ENCODE results near the gene GARIN3. TPM values are rescaled to one million over a fixed set of nuclear protein-coding genes. Genes with fewer than 3 reads are reported as not detected.

Gene GARIN3
- total RNA-seq, 1 experiment from 2014 or later: not detected

DNA sequence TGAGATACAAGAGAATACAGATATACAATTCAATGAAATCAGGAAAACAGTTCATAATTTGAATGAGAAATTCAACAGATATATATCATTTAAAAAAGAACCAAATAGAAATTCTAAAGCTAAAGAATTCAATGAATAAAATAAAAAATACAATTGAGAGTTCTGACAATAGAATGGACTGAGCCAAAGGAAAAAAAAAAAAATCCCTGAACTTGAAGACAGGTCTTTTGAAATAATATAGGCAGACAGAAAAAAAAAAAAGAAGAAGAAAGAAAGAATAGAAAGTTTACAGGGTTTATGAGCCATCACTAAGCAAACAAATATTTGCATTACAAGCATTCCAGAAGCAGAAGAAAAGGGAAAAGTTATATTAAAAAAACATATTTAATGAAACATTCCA, 44.4 kb downstream of the GARIN3 start:
- Mint-ChIP-seq H3K4me1 (ENCODE audit: low read depth, unreplicated experiment) (no peaks in the 10 kb centered on the region), H3K27me3 (ENCODE audit: unreplicated experiment) (no peaks in the 10 kb centered on the region), H3K9me3 (ENCODE audit: low read depth, unreplicated experiment) (peaks cover 8% of the 10 kb centered on the region), H3K27ac (ENCODE audit: unreplicated experiment) (no peak overlapping the region), H3K4me3 (ENCODE audit: low read depth, unreplicated experiment) (no peak overlapping the region), H3K36me3 (ENCODE audit: insufficient read depth, unreplicated experiment) (no peaks in the 10 kb centered on the region)
- CTCF ChIA-PET: no interaction called here
- BruUV-seq (replicated peaks): no TSS peak
- DNase-seq: no peak
- intact Hi-C loops (cut with micrococcal nuclease; ENCODE audit: unreplicated experiment): no loop called here
- TF ChIP-seq, protein P1, sequence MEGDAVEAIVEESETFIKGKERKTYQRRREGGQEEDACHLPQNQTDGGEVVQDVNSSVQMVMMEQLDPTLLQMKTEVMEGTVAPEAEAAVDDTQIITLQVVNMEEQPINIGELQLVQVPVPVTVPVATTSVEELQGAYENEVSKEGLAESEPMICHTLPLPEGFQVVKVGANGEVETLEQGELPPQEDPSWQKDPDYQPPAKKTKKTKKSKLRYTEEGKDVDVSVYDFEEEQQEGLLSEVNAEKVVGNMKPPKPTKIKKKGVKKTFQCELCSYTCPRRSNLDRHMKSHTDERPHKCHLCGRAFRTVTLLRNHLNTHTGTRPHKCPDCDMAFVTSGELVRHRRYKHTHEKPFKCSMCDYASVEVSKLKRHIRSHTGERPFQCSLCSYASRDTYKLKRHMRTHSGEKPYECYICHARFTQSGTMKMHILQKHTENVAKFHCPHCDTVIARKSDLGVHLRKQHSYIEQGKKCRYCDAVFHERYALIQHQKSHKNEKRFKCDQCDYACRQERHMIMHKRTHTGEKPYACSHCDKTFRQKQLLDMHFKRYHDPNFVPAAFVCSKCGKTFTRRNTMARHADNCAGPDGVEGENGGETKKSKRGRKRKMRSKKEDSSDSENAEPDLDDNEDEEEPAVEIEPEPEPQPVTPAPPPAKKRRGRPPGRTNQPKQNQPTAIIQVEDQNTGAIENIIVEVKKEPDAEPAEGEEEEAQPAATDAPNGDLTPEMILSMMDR (IDR thresholded peaks at IDR 0.05; ENCODE audit: unreplicated experiment): no peak

DNA sequence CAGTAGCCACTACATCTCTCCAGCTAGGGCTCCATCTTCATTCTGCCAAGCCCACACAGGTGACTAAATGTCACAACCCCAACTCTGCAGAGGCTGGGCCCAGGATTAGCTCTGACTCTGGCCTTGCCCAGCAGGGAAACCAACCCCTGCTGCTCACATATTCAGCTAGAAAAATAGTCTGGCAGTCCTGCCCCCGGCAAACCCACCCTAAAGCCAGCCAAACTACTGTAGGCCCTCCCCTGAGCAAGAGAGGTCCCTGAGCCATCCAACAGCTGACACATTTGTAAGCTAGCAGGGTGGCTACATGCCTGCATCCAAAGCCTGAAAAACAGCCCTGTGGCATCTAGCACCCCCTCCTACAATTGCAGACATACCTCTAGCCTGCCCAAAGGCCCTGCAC, 46.0 kb downstream of the GARIN3 start:
- no peak overlapping the region for H3K4me3 Mint-ChIP-seq (ENCODE audit: low read depth, unreplicated experiment)
- BruUV-seq (replicated peaks): no TSS peak
- TF ChIP-seq, protein P1 (IDR thresholded peaks at IDR 0.05; ENCODE audit: unreplicated experiment): no peak
- H3K27me3 Mint-ChIP-seq (ENCODE audit: unreplicated experiment): no peaks in the 10 kb centered on the region
- peaks cover 2% of the 10 kb centered on the region for H3K4me1 Mint-ChIP-seq (ENCODE audit: low read depth, unreplicated experiment)
- no peaks in the 10 kb centered on the region for H3K36me3 Mint-ChIP-seq (ENCODE audit: insufficient read depth, unreplicated experiment)
- DNase-seq: no peak
- no peak overlapping the region for H3K27ac Mint-ChIP-seq (ENCODE audit: unreplicated experiment)
- H3K9me3 Mint-ChIP-seq (ENCODE audit: low read depth, unreplicated experiment): peaks cover 8% of the 10 kb centered on the region
- intact Hi-C loops (cut with micrococcal nuclease; ENCODE audit: unreplicated experiment): no loop called here
- CTCF ChIA-PET: no interaction called here

DNA sequence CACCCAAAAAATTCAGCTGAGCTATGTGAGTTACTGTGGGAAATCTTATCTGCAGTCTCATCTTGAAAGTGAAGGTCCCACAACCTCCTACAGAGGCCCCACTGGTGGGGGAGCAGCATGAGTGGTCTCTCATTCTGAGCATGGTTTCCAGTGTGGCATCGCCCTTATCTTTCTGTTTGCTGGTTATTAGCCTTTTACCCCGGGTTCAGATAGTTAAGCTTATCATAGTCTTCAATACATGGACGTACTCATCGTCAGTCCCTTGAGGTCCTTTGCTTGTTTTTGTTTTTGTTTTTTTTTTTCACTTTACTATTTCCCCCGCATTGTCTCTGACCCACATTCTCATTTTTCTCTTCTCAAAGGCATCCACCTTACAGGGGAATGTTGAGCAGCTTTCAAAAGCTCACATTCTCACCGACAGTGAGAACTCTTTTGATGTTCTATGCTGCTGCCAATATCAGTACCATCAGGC, 49.5 kb downstream of the GARIN3 start:
- CTCF ChIA-PET: interaction anchor here (0.7 to 1.0 kb wide), 2 partner anchors 12 to 761 kb away, joined by 3 to 5 read pairs; no protein-coding TSS in a partner anchor
- H3K4me3 Mint-ChIP-seq (ENCODE audit: low read depth, unreplicated experiment): no peak overlapping the region
- no peaks in the 10 kb centered on the region for H3K36me3 Mint-ChIP-seq (ENCODE audit: insufficient read depth, unreplicated experiment)
- no peaks in the 10 kb centered on the region for H3K27me3 Mint-ChIP-seq (ENCODE audit: unreplicated experiment)
- intact Hi-C loops (cut with micrococcal nuclease; ENCODE audit: unreplicated experiment): no loop called here
- no peaks in the 10 kb centered on the region for H3K9me3 Mint-ChIP-seq (ENCODE audit: low read depth, unreplicated experiment)
- no TSS peak for BruUV-seq (replicated peaks)
- peaks cover 17% of the 10 kb centered on the region for H3K4me1 Mint-ChIP-seq (ENCODE audit: low read depth, unreplicated experiment)
- TF ChIP-seq, protein P1 (IDR thresholded peaks at IDR 0.05; ENCODE audit: unreplicated experiment): no peak
- H3K27ac Mint-ChIP-seq (ENCODE audit: unreplicated experiment): no peak overlapping the region
- DNase-seq: no peak

DNA sequence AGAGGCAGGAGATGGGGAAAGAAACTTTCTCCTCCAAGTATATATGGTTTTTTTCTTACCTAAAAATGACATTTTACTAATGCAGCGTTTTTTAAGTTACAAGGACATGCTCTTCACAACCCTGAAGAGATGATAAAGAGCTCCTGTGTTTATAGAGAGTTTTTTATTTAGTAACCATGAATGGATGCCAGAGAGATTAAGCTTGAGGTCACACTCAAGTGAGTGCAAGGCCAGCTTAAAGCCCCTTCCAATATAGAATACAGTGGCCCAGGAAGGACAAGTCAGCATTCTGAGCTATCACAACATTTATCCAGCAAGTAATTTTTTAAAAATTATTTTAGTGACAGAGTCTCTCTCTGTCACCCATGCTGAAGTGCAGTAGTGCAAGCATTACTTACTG, 50.6 kb downstream of the GARIN3 start:
- peaks cover 17% of the 10 kb centered on the region for H3K4me1 Mint-ChIP-seq (ENCODE audit: low read depth, unreplicated experiment)
- DNase-seq: no peak
- TF ChIP-seq, protein P1 (IDR thresholded peaks at IDR 0.05; ENCODE audit: unreplicated experiment): no peak
- no TSS peak for BruUV-seq (replicated peaks)
- H3K36me3 Mint-ChIP-seq (ENCODE audit: insufficient read depth, unreplicated experiment): no peaks in the 10 kb centered on the region
- no peak overlapping the region for H3K27ac Mint-ChIP-seq (ENCODE audit: unreplicated experiment)
- intact Hi-C loops (cut with micrococcal nuclease; ENCODE audit: unreplicated experiment): no loop called here
- H3K4me3 Mint-ChIP-seq (ENCODE audit: low read depth, unreplicated experiment): no peak overlapping the region
- CTCF ChIA-PET: interaction anchor here (0.6 kb wide), 1 partner anchor 211 kb away, joined by 3 read pairs; no protein-coding TSS in a partner anchor
- H3K9me3 Mint-ChIP-seq (ENCODE audit: low read depth, unreplicated experiment): no peaks in the 10 kb centered on the region
- H3K27me3 Mint-ChIP-seq (ENCODE audit: unreplicated experiment): no peaks in the 10 kb centered on the region

All from Calu3 (cell line).